OCI-LY3 (cell line): ENCODE data around the gene ODC1.

Experiments
- EZH2phosphoT487 ChIP-seq: fragments of 200-600 bp; shearing (Covaris generic); IDR thresholded peaks from 2 replicates; pipeline ENCODE4 v1.6.1; 2018; ENCODE audit warnings: antibody characterized with exemption, mixed run types, low read depth
- TF ChIP-seq, protein P1 (sequence below): fragments of 200-600, 300-600 bp; sonication (generic); IDR thresholded peaks from 2 replicates; pipeline ENCODE4 v1.5.1; 2014; ENCODE audit warnings: antibody characterized with exemption, low read length, low read depth

DNA sequence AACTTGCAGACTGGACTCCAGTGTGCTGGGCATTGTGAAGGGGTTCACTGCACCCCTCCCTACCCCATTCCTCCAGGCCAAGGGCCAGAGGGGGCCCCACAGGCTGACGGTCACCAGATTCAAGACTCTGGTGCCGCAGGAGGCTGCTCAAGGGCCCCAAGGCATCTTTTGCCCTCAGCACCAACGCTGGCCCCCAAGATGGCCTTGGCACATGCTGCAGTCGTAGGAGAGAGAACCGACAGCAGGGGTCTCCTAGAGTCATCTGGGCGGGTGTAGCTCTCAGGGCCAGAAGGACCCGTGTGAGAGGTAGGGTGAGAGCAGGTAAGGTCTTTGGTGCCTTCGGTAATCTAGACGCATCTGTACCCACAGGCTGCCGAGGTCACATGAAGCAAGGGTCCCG is 18.7 kb upstream of the ODC1 start:
- TF ChIP-seq, protein P1, sequence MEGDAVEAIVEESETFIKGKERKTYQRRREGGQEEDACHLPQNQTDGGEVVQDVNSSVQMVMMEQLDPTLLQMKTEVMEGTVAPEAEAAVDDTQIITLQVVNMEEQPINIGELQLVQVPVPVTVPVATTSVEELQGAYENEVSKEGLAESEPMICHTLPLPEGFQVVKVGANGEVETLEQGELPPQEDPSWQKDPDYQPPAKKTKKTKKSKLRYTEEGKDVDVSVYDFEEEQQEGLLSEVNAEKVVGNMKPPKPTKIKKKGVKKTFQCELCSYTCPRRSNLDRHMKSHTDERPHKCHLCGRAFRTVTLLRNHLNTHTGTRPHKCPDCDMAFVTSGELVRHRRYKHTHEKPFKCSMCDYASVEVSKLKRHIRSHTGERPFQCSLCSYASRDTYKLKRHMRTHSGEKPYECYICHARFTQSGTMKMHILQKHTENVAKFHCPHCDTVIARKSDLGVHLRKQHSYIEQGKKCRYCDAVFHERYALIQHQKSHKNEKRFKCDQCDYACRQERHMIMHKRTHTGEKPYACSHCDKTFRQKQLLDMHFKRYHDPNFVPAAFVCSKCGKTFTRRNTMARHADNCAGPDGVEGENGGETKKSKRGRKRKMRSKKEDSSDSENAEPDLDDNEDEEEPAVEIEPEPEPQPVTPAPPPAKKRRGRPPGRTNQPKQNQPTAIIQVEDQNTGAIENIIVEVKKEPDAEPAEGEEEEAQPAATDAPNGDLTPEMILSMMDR, result no peak
- TF ChIP-seq EZH2phosphoT487, result no peak
